Right ventricle myocardium inferior (tissue), 1 donor: ENCODE data around the gene RHOT2. TPM values are rescaled to one million over a fixed set of nuclear protein-coding genes. Genes with fewer than 3 reads are reported as not detected.
"Not testable (repeated sequence)": the region's sequence is repeated elsewhere in the genome, so short reads cannot be mapped to it uniquely, and the experiment has no call there.

Experiments
- ATAC-seq: fragments of 200-7000 bp; cut with Tn5 transposase; one replicate; pipeline ENCODE4 v1.9.1; 2020; ENCODE audit warnings: mild to moderate bottlenecking, moderate library complexity
- DNase-seq: peaks from one replicate; pipeline ENCODE4 v3.0.0; 2021; ENCODE audit errors: missing footprints
- intact Hi-C: fragments of 100-400 bp; cut with DNase I; formaldehyde crosslinking; loops from one replicate; pipeline ENCODE4 v1.11.0; 2022
- total RNA-seq: library from RNA; stranded (reverse); fragmentation: NEBNext Ultra II Directional; extraction: Animal tissue kit (Norgen Biotek cat#: 25700); gene quantifications from one replicate; pipeline ENCODE4 v1.2.1, GENCODE V29; 2021
- donor health status: DM: no; HTN: yes; CAD: no; lungs with severe emphysema.

RHOT2 gene
- total RNA-seq, 1 donor from 2014 or later: 86.0 TPM

GRCh38 chr16:705431-706188 is 37.7 kb downstream of the RHOT2 start, which contains the start of gene FBXL16:
TSS of gene FBXL16 (minus strand) at chr16:705801. CDS start at chr16:697405, 8,396 bp downstream.
- no peak for ATAC-seq
- intact Hi-C loops: no loop called here
- no peak for DNase-seq

GRCh38 chr16:706189-707061 is 38.5 kb downstream of the RHOT2 start:
- ATAC-seq (no peak), DNase-seq (no peak)
- intact Hi-C loops: no loop called here

DNA sequence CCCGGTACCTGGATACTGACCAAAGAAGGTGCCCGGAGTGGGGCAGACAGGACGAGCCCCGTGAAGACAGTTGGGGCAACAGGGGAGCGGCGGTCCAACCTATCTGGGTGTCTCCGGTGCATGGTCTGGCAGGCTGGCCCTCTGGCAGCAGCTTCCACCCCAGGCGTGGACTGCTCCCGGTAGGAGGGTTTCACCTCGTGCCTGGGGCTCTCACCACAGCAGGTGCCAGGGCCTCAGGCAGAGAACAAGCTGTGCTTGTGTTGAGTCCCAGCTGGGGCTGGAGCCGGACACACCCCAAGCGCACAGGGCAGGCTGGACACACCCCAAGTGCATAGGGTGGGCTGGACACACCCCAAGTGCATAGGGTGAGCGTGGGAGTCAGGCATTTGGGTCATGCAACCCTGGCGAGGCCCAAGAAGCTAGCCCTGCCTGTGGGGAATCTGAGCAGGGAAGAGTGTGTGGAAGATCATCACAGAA is 39.2 kb downstream of the RHOT2 start:
- ATAC-seq (no peak), DNase-seq (no peak)
- intact Hi-C loops: no loop called here

DNA sequence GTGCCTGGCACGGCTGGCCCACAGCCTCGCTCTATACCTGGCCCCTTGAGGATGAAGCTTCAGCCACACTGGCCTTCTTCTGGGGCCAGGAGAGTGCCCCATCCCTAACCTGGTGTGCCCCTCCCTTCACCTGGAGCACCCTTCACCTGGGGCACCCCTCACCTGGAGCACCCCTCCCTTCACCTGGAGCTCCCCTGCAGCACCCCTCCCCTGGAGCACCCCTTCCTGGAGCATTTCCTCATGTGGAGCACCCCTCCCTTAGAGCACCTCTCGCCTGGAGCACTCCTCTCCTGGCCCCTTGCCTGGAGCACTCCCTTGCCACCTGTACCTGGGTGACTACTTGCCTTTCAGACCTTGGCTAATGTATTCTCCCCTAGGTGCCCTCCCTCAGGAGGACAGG is 40.1 kb downstream of the RHOT2 start:
- intact Hi-C loops: no loop called here
- ATAC-seq (no peak), DNase-seq (no peak)

DNA sequence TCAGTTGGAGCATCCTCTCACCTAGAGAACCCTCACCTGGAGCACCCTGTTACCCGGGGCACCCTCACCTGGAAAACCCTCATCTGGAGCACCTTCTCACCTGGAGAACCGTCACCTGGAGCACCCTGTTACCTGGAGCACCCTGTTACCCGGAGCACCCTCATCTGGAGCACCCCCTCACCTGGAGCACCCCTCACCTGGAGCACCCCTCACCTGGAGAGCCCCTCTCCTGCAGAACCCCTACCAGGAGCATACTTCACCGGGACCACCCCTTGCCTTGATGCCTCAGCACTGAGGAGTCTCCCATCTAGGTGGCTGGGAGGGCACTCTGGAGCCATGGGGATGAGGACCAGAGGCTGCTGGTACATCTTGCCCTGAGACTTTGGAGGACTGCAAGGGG is 41.0 kb downstream of the RHOT2 start:
- no peak for DNase-seq
- no peak for ATAC-seq
- intact Hi-C loops: no loop called here

DNA sequence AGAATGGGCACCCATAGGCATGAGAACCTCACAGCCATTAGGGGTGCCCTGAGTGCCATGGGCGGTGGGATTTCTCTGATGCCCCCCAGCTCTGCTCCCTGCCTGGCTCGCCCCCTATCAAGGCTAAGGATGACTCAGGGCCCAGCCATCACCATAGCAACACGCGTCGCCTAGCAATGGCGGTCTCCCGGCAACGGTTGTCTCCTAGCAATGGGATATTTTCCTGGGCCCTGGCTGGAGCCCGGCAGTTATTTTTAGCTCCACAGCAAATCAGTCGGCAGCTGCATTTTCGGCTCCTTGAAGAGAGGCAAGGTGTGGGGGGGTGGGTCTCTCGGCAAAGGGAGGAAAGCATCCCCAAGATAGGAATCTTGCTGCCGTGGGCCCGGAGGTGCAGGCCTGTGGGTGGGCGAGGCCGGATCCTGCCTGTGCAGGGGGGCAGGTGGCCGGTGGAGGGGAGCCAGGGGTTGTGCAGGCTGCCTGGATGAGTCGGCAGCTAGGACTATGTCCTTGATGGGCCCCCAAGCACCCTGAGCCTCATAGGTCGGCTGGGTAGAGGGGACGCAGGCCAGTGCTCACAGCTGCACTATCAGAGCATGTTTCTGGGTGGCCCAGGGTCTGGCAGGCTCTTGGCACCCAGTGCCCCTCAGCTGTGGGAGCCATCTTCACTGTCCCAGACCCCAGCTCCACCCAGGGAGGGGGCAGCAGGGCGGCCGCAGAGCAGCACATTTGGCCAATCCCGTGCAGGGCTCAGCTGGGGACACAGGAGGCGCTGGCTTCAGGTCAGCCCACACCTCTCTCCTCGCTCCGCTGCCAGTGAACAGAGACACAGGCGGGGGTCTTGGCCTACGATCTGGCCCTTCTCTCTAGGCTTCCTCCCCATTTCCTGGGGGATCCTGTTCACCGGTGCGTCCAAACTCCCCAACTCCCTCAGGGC is 41.9 kb downstream of the RHOT2 start:
- ATAC-seq (no peak), DNase-seq (no peak)
- intact Hi-C loops: loop anchor here (2.0 kb wide), 1 partner anchor 75 kb away; no protein-coding TSS in a partner anchor

DNA sequence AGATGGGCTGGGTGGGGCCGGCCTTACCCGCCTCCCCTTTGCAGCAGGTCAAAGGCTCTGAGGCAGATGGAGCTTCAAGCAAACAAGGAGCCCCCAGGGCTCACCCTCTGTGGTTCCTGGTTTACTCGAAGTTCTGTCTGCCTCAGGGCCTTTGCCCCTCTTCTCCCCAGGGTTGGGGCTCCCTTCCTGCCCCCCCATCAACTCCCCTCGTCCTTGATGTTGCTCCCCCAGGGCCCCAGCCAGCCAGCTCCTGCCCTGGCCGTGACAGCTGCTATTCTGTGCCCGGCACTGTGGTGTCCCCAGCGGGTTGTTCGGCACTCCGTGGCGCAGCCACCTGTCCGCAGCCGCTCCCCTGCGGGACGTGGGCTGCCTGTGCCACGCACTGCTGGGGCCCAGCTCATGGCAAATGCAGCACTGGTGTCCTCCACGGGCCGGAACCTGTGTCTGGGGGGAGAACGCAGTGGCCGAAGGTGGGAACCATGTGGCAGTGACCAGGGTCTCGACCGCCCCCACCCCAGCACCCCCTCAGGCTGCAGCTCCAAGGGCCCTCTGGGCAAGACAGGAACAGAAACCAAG is 42.7 kb downstream of the RHOT2 start:
- ATAC-seq (no peak), DNase-seq (no peak)
- intact Hi-C loops: loop anchor here (1.0 to 2.0 kb wide), 2 partner anchors 74 to 345 kb away; no protein-coding TSS in a partner anchor

DNA sequence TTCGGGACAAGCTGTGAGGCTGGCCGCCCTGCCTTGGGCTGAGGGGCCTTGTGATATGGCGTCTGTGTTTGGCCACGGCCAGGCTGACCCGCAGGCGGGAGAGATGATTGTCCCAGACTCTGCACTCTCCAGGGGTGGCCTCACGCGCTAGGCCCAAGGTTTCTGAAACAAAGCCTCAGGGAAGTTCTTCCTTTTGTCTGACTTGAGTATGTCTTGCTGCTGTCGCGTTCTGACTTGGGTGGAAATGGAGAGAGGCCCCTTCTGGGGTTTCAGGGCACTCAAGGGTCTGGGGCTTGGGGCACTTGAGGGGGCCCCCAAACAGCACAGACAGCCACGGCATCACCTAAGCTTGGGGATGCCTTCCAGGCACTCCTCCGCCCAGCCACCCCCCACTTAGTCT is 43.2 kb downstream of the RHOT2 start:
- intact Hi-C loops: loop anchor here (1.0 to 2.0 kb wide), 2 partner anchors 74 to 344 kb away; no protein-coding TSS in a partner anchor
- ATAC-seq (no peak), DNase-seq (no peak)

DNA sequence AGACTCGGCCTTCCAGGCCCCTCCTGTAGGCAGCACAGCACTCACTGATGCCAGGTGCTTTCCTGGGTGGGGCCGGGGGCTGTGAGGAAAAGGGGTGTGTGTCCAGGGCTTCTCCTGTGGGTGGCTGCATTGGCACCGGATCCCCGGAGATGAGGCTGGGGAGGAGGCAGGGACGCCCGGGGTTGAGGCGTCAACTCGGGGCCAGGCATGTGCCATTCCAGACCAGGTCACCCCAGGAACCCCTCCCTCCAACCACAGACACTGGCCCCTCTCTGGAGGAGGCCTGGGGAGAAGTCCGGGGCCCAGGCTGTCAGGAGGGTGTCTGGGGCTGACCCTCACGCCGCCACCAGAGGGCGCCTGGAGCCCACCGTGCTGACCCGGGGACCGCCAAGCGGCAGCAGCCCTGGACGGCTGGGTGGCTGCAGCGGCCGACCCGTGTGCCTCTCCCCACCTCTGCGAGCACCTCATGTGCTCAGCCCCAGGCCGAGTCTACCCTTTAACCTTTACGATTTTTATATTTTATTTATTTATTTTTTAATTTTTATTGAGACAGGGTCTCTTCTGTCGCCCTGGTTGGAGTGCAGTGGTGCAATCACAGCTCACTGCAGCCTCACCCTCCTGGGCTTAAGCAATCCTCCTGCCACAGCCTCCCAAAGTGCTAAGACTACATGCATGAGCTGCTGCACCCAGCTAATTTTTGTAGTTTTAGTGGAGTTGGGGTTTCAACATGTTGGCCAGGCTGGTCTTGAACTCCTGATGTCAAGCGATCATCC is 43.8 kb downstream of the RHOT2 start:
- intact Hi-C loops: loop anchor here (1.0 to 2.0 kb wide), 2 partner anchors 73 to 344 kb away; no protein-coding TSS in a partner anchor
- ATAC-seq: peak; percentile 66
- peak; percentile 90 for DNase-seq

- ATAC-seq, DNase-seq, intact Hi-C loops: not testable (repeated sequence)
Observed at GRCh38 chr16:712740-713250, 44.9 kb downstream of the RHOT2 start.

- intact Hi-C loops: loop anchor here (2.0 kb wide), 1 partner anchor 27 kb away; the partner anchor contains the start of gene CIAO3
- DNase-seq (no peak), ATAC-seq (no peak)
Observed at GRCh38 chr16:714079-714478, 46.1 kb downstream of the RHOT2 start.

DNA sequence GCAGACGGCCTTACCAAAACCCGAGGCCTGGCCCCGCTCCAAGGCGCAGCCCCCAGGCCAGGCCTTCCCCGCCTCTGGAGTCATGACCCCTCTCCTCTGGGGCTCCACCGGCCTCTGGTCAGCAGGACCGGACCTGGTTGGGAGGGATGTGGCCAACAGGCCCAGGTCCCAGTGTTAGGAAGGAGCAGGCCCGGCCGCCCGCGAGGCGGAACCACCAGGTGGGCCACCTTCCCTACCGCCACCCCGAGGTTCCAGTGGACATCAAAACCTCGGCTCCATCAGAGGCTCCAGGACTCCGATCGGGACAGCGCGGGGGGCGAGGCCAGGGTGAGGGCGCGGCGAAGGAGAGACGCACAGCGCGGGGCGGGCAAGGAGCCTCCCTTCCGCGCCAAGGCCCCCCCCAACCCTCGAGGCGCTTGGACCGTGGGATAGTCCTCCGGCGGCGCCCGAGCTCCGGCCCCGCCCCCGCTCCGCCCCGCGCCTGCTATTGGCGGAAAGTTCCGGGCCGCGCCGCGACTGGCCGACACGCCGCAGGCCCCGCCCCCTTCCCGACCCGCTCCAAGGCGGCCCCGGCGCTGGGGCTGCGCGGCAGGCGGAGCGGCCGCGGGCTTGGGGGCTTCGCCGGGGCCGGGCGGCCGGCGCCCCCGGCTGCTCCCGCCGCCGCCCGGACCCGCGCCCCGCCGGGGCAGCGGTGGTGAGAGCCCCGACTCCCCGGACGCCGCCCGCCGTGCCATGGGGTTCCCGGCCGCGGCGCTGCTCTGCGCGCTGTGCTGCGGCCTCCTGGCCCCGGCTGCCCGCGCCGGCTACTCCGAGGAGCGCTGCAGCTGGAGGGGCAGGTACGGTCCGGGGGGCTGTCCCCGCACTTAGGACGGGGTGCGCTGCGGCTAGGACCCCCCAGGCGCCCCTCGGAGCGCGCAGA is 46.9 kb downstream of the RHOT2 start, which contains the start of gene METRN:
Gene METRN (plus strand): TSS at position 561 of the 919 bp plus-strand sequence. CDS start 172 bp downstream, at position 733.
- ATAC-seq (peak; percentile 93), DNase-seq (peak; percentile 96)
- intact Hi-C loops: loop anchor here (2.0 kb wide), 1 partner anchor 26 kb away; the partner anchor contains the start of gene CIAO3

DNA sequence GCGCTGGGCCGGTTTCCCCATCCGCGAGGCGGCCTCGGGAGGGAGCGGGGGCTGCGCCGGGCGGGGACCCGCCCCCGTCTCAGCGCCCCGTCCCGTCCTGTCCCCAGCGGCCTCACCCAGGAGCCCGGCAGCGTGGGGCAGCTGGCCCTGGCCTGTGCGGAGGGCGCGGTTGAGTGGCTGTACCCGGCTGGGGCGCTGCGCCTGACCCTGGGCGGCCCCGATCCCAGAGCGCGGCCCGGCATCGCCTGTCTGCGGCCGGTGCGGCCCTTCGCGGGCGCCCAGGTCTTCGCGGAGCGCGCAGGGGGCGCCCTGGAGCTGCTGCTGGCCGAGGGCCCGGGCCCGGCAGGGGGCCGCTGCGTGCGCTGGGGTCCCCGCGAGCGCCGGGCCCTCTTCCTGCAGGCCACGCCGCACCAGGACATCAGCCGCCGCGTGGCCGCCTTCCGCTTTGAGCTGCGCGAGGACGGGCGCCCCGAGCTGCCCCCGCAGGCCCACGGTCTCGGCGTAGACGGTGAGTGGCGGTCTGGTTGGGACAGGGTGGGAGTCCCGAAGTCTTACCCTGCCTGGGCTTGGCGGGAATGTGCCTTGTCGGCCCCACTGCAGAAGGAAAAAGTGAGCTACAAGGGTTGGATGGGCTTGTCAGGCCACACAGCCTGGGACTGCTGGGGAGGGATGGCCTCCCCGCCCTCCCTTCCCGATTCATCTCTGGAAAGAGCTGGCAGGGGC is 47.7 kb downstream of the RHOT2 start:
- DNase-seq (no peak), ATAC-seq (no peak)
- intact Hi-C loops: loop anchor here (2.0 kb wide), 1 partner anchor 25 kb away; the partner anchor contains the start of gene CIAO3

GRCh38 chr16:716200-716568 is 48.3 kb downstream of the RHOT2 start:
- DNase-seq (no peak), ATAC-seq (no peak)
- intact Hi-C loops: no loop called here

- intact Hi-C loops: no loop called here
- ATAC-seq (no peak), DNase-seq (no peak)
Observed at GRCh38 chr16:716768-717325, 48.9 kb downstream of the RHOT2 start.
